Cerebellar nuclear complex (tissue), 1 donor: ENCODE results near the gene NPLOC4.

ENCODE experiments used
- DNase-seq, 2 experiments: peaks; one replicate each; lab custom pipeline; 2025; lab: John Stamatoyannopoulos, UW

The NPLOC4 gene

GRCh38 chr17:81566461-81567126 is 70.3 kb downstream of the NPLOC4 start:
- DNase-seq = peak in 1 of 2 experiments; percentile 39

- no peak for DNase-seq
These were observed 71.7 kb downstream of the NPLOC4 start for GRCh38 chr17:81565231-81565630.

GRCh38 chr17:81564778-81565177 is 72.1 kb downstream of the NPLOC4 start:
- no peak for DNase-seq

GRCh38 chr17:81563861-81564586 is 72.9 kb downstream of the NPLOC4 start:
- no peak for DNase-seq

GRCh38 chr17:81561494-81561885 is 75.4 kb downstream of the NPLOC4 start:
- no peak for DNase-seq

GRCh38 chr17:81558941-81559806 is 77.7 kb downstream of the NPLOC4 start:
- DNase-seq = no peak

- no peak for DNase-seq
These were observed 78.8 kb downstream of the NPLOC4 start for GRCh38 chr17:81558115-81558468.

- DNase-seq = no peak
These were observed 79.4 kb downstream of the NPLOC4 start for GRCh38 chr17:81557276-81558114.

GRCh38 chr17:81556863-81557262 is 80.0 kb downstream of the NPLOC4 start:
- no peak for DNase-seq

- DNase-seq = no peak
These were observed 80.7 kb downstream of the NPLOC4 start for GRCh38 chr17:81556175-81556691.

GRCh38 chr17:81553616-81554181 is 83.2 kb downstream of the NPLOC4 start:
- DNase-seq = no peak

- DNase-seq = no peak
These were observed 83.8 kb downstream of the NPLOC4 start for GRCh38 chr17:81553018-81553615.

GRCh38 chr17:81552244-81553017 is 84.5 kb downstream of the NPLOC4 start, which contains the start of gene FAAP100:
FAAP100 (minus strand) TSS chr17:81552353; CDS start chr17:81552330, 23 bp downstream.
- DNase-seq = no peak

GRCh38 chr17:81551458-81552243 is 85.3 kb downstream of the NPLOC4 start:
- DNase-seq = no peak

GRCh38 chr17:81550830-81551457 is 86.0 kb downstream of the NPLOC4 start:
- DNase-seq = no peak

GRCh38 chr17:81550285-81550684 is 86.6 kb downstream of the NPLOC4 start:
- DNase-seq = no peak

- DNase-seq = no peak
These were observed 87.1 kb downstream of the NPLOC4 start for GRCh38 chr17:81549826-81550225.

GRCh38 chr17:81549031-81549557 is 87.8 kb downstream of the NPLOC4 start:
- DNase-seq = no peak
